ENCODE data around the gene SERPINA5. TPM values are rescaled to one million over a fixed set of nuclear protein-coding genes. Genes with fewer than 3 reads are reported as not detected.

SERPINA5 gene
- total and polyA plus RNA-seq, 2 donors (not counting 1 experiment from before 2014, with no cell fraction given): not detected

- WGBS (ENCODE audit: insufficient coverage): 46% methylated on average over 4 of the region's 9 CpGs
- Histone ChIP-seq H3K27me3 (replicated peaks in 1 of 4; ENCODE audit: control extremely low read depth in 1 of 4, control insufficient read depth in 3 of 4, insufficient read depth in 4 of 4, low read length in 3 of 4) (no peaks in the 10 kb centered on the region), H3K9me3 (ENCODE audit: control extremely low read depth in 1 of 3, control insufficient read depth in 2 of 3, insufficient read depth in 1 of 3, low read length in 2 of 3) (peaks cover 0 to 23% (median 5%) of the 10 kb centered on the region in 3 donors), H3K4me3 (ENCODE audit: control extremely low read depth in 1 of 5, extremely low read depth in 1 of 5, insufficient read depth in 1 of 5, low read depth in 2 of 5, low read length in 4 of 5) (no peak overlapping the region), H3K4me1 (ENCODE audit: control insufficient read depth in 2 of 2, insufficient read depth in 2 of 2, low read length in 2 of 2) (no peaks in the 10 kb centered on the region), H4K20me1 (ENCODE audit: control insufficient read depth, insufficient read depth, low read length, poor library complexity, severe bottlenecking) (no peaks in the 10 kb centered on the region), H2AFZ (ENCODE audit: insufficient read depth, low read depth, low read length, poor library complexity, severe bottlenecking) (no peak overlapping the region), H3K79me2 (ENCODE audit: control insufficient read depth, insufficient read depth, low read length) (no peaks in the 10 kb centered on the region), H3K9ac (ENCODE audit: low read length) (no peak overlapping the region), H3K4me2 (replicated peaks; ENCODE audit: low read depth, low read length, poor library complexity, severe bottlenecking) (no peak overlapping the region), H3K27ac (ENCODE audit: low read length in 2 of 2) (no peak overlapping the region), H3K36me3 (replicated peaks in 1 of 2; ENCODE audit: control extremely low read depth in 1 of 2, control insufficient read depth in 1 of 2, extremely low read depth in 1 of 2, insufficient read depth in 2 of 2, low read length in 1 of 2) (no peaks in the 10 kb centered on the region)
- ChIA-PET CTCF (no interaction called here), POLR2A (no interaction called here)
- Mint-ChIP-seq H3K4me1 (no peaks in the 10 kb centered on the region), H3K9me3 (ENCODE audit: insufficient read depth) (peaks cover 2% of the 10 kb centered on the region), H3K27ac (no peak overlapping the region), H3K4me3 (no peak overlapping the region), H3K27me3 (no peaks in the 10 kb centered on the region)
- intact Hi-C loops (cut with micrococcal nuclease): no loop called here
- no peak for ATAC-seq (ENCODE audit: low read depth)
- no peak for DNase-seq
- TF ChIP-seq CTCF (IDR thresholded peaks at IDR 0.05) (no peak), EZH2 (IDR thresholded peaks at IDR 0.05; ENCODE audit: borderline replicate concordance, insufficient read depth, low read depth, low read length, poor library complexity, severe bottlenecking) (no peak)
These were observed 31.6 kb downstream of the SERPINA5 start for GRCh38 chr14:94612580-94613554.
